ENCODE results near the gene ATP1A3. TPM values are rescaled to one million over a fixed set of nuclear protein-coding genes. Genes with fewer than 3 reads are reported as not detected.

The ATP1A3 gene
- polyA plus RNA-seq, 1 of the 3 experiments (the other 2 are of a cell fraction) = 0.77 TPM

GRCh38 chr19:41936416-41936850, 57.6 kb downstream of the ATP1A3 start:
- 64% methylated on average over 8 of the region's 8 CpGs for WGBS (ENCODE audit: low lambda C conversion rate)
- POLR2A ChIA-PET = no interaction called here
- H3K4me2 ChIP-seq = no peak overlapping the region

GRCh38 chr19:41935760-41936415, 58.1 kb downstream of the ATP1A3 start:
- no peak overlapping the region for H3K27ac ChIP-seq (ENCODE audit: low read depth in 2 of 2, low read length in 1 of 2)

More at GRCh38 chr19:41936416-41936850, 57.6 kb downstream of the ATP1A3 start:
- CTCF ChIA-PET = interaction anchor here (0.6 to 1.9 kb wide), 5 partner anchors 11 to 99 kb away, joined by 3 to 15 read pairs (median 3); no protein-coding TSS in a partner anchor
- no peak overlapping the region for H3K9ac ChIP-seq
- H2AFZ ChIP-seq (ENCODE audit: low read depth) = no peak overlapping the region
- no peaks in the 10 kb centered on the region for H3K9me2 ChIP-seq
- peaks cover 7% of the 10 kb centered on the region for H3K27me3 ChIP-seq (ENCODE audit: insufficient read depth)
- peaks cover 0 to 11% of the 10 kb centered on the region in 2 experiments; a peak in 2 of 4 replicates for H3K4me1 ChIP-seq (ENCODE audit: control insufficient read depth in 1 of 2, insufficient read depth in 2 of 2, low read depth in 1 of 2, low read length in 1 of 2)
- 0 out of 2 replicates have a peak, but pooled peaks cover 3% of the 10 kb centered on the region for H4K20me1 ChIP-seq (ENCODE audit: insufficient read depth)
- no peak for TF ChIP-seq USF1 (IDR thresholded peaks at IDR 0.05; ENCODE audit: borderline replicate concordance, low read depth)
- TF ChIP-seq YY1 (IDR thresholded peaks at IDR 0.05; ENCODE audit: low read depth) = no peak
- no peak for TF ChIP-seq RCOR1 (IDR thresholded peaks at IDR 0.05; ENCODE audit: low read length)
- TF ChIP-seq MAX (IDR thresholded peaks at IDR 0.05; ENCODE audit: low read depth) = no peak
- no peak for TF ChIP-seq FOXM1 (IDR thresholded peaks at IDR 0.05; ENCODE audit: low read depth)
- no peak for TF ChIP-seq ELF1 (IDR thresholded peaks at IDR 0.05)
- H3K4me3 ChIP-seq (ENCODE audit: low read depth in 2 of 2, low read length in 1 of 2) = no peak overlapping the region
- no peaks in the 10 kb centered on the region for H3K79me2 ChIP-seq (ENCODE audit: insufficient read depth)
- no peak for DNase-seq
- no peaks in the 10 kb centered on the region for H3K9me3 ChIP-seq
- H3K36me3 ChIP-seq (replicated peaks in 1 of 2; ENCODE audit: control insufficient read depth in 1 of 2, insufficient read depth in 2 of 2, low read length in 1 of 2) = no peaks in the 10 kb centered on the region
- no peaks in the 10 kb centered on the region for H3F3A ChIP-seq (replicated peaks; ENCODE audit: insufficient read depth)
- H3K27ac ChIP-seq (ENCODE audit: low read depth in 2 of 2, low read length in 1 of 2) = no peak overlapping the region

More at GRCh38 chr19:41935760-41936415, 58.1 kb downstream of the ATP1A3 start:
- H3K79me2 ChIP-seq (ENCODE audit: insufficient read depth) = no peaks in the 10 kb centered on the region
- H3F3A ChIP-seq (replicated peaks; ENCODE audit: insufficient read depth) = no peaks in the 10 kb centered on the region
- DNase-seq = no peak
- no peaks in the 10 kb centered on the region for H3K9me2 ChIP-seq
- ChIA-PET CTCF (interaction anchor here (0.6 to 2.0 kb wide), 6 partner anchors 11 to 50 kb away, joined by 3 to 9 read pairs (median 3); no protein-coding TSS in a partner anchor), POLR2A (no interaction called here)
- peaks cover 0 to 11% of the 10 kb centered on the region in 2 experiments; a peak in 2 of 4 replicates for H3K4me1 ChIP-seq (ENCODE audit: control insufficient read depth in 1 of 2, insufficient read depth in 2 of 2, low read depth in 1 of 2, low read length in 1 of 2)
- TF ChIP-seq EZH2phosphoT487 (IDR thresholded peaks at IDR 0.05; ENCODE audit: borderline replicate concordance, low read depth) (no peak), SMC3 (IDR thresholded peaks at IDR 0.05; ENCODE audit: low read depth, low read length) (no peak), ELF1 (IDR thresholded peaks at IDR 0.05) (no peak), PBX3 (IDR thresholded peaks at IDR 0.05) (no peak), MAX (IDR thresholded peaks at IDR 0.05; ENCODE audit: low read depth) (no peak), FOSL2 (IDR thresholded peaks at IDR 0.05; ENCODE audit: borderline replicate concordance, low read depth) (no peak), RAD21 (IDR thresholded peaks at IDR 0.05; ENCODE audit: low read length) (no peak), YY1 (IDR thresholded peaks at IDR 0.05; ENCODE audit: low read depth) (no peak)
- H4K20me1 ChIP-seq (ENCODE audit: insufficient read depth) = 0 out of 2 replicates have a peak, but pooled peaks cover 3% of the 10 kb centered on the region
- H3K27me3 ChIP-seq (ENCODE audit: insufficient read depth) = peaks cover 7% of the 10 kb centered on the region
- WGBS (ENCODE audit: low lambda C conversion rate) = 28% methylated on average over 18 of the region's 26 CpGs
- no peaks in the 10 kb centered on the region for H3K9me3 ChIP-seq
- no peak overlapping the region for H2AFZ ChIP-seq (ENCODE audit: low read depth)
- H3K9ac ChIP-seq = no peak overlapping the region
- H3K36me3 ChIP-seq (replicated peaks in 1 of 2; ENCODE audit: control insufficient read depth in 1 of 2, insufficient read depth in 2 of 2, low read length in 1 of 2) = no peaks in the 10 kb centered on the region
- no peak overlapping the region for H3K4me2 ChIP-seq
- no peak overlapping the region for H3K4me3 ChIP-seq (ENCODE audit: low read depth in 2 of 2, low read length in 1 of 2)

Measured in SK-N-SH (cell line).